GM12878 (cell line): Measurements from ENCODE around the gene OPRL1. TPM values are rescaled to one million over a fixed set of nuclear protein-coding genes. Genes with fewer than 3 reads are reported as not detected.

Source experiments
- ATAC-seq: fragments of 200-7000 bp; cut with Tn5 transposase; 3 replicates; pipeline ENCODE4 v1.9.1; 2020; ENCODE audit warnings: mild to moderate bottlenecking, moderate library complexity
- BruUV-seq: library from RNA; stranded (reverse); fragments of 400-500 nt; replicated peaks from 2 replicates; lab custom pipeline; 2021; lab: Mats Ljungman, UMichigan
- CTCF ChIA-PET: fragments of 300-600 bp; sonication (Branson Sonifier 250); formaldehyde crosslinking; extraction: SDS; loops from one replicate; lab custom pipeline; 2021; ENCODE audit warnings: inconsistent platforms; lab: Yijun Ruan, JAX
- POLR2A ChIA-PET: fragments of 350-600 bp; formaldehyde crosslinking; extraction: SDS; loops from one replicate; lab custom pipeline; 2021; ENCODE audit warnings: inconsistent platforms; lab: Charles Lee
- RAD21 ChIA-PET: fragments of 300-600 bp; sonication (Branson Sonifier 250); formaldehyde crosslinking; loops from one replicate; lab custom pipeline; 2023; ENCODE audit warnings: antibody characterized with exemption; ENCODE audit not compliant: unreplicated experiment; lab: Charles Lee
- SMC1A ChIA-PET: fragments of 300-600 bp; sonication (Branson Sonifier 250); formaldehyde crosslinking; loops from one replicate; lab custom pipeline; 2023; ENCODE audit not compliant: unreplicated experiment, uncharacterized antibody; lab: Charles Lee
- DNase-seq: peaks from one replicate; pipeline ENCODE4 v3.0.0-alpha.2; 2011; ENCODE audit warnings: low read depth, low spot score
- FAIRE-seq: peaks from 3 replicates; lab custom pipeline; 2011; peaks lifted over from hg19 to GRCh38; lab: Jason Lieb, UNC
- H2AFZ ChIP-seq: 2 replicates; pipeline ENCODE4 v1.6.0; 2011; ENCODE audit warnings: low read depth, low read length, control low read depth; ENCODE audit not compliant: control insufficient read depth
- H3K27ac ChIP-seq: 2 replicates; pipeline ENCODE4 v1.5.1; 2011; ENCODE audit warnings: control low read depth; ENCODE audit not compliant: control insufficient read depth, insufficient read depth
- H3K27me3 ChIP-seq, 2 experiments: replicated peaks in 1 of 2; 2 replicates each; pipeline versions ENCODE4 v1.6.0 to v1.6.1; 2011; ENCODE audit warnings: low read length in 1 of 2; ENCODE audit not compliant: control insufficient read depth in 2 of 2, insufficient read depth in 2 of 2
- H3K36me3 ChIP-seq, 2 experiments: 2 replicates each; pipeline ENCODE4 v1.5.1; 2011; ENCODE audit warnings: low read length in 1 of 2; ENCODE audit not compliant: control insufficient read depth in 2 of 2, insufficient read depth in 2 of 2
- H3K4me1 ChIP-seq: 2 replicates; pipeline ENCODE4 v1.6.1; 2011; ENCODE audit warnings: mild to moderate bottlenecking, low read length, moderate library complexity, mixed read lengths; ENCODE audit not compliant: control insufficient read depth, insufficient read depth
- H3K4me2 ChIP-seq: 2 replicates; pipeline ENCODE4 v1.6.0; 2011; ENCODE audit warnings: control low read depth; ENCODE audit not compliant: control insufficient read depth, insufficient read depth
- H3K4me3 ChIP-seq: fragments of 200-600 bp; sonication (generic); 2 replicates; pipeline ENCODE4 v1.5.1; 2016
- H3K79me2 ChIP-seq: 2 replicates; pipeline ENCODE4 v1.6.0; 2011; ENCODE audit warnings: low read length; ENCODE audit not compliant: control insufficient read depth, insufficient read depth
- H3K9ac ChIP-seq: 2 replicates; pipeline ENCODE4 v1.8.0; 2011; ENCODE audit warnings: low read length, control low read depth, mixed read lengths; ENCODE audit not compliant: control insufficient read depth, insufficient read depth
- H3K9me3 ChIP-seq: replicated peaks from 3 replicates; pipeline ENCODE4 v1.5.1; 2011; ENCODE audit warnings: mild to moderate bottlenecking, low read length; ENCODE audit not compliant: control insufficient read depth, insufficient read depth
- H4K20me1 ChIP-seq: 2 replicates; pipeline ENCODE4 v1.6.0; 2011; ENCODE audit not compliant: control insufficient read depth, insufficient read depth
- BCL11A ChIP-seq: IDR thresholded peaks from 2 replicates; pipeline ENCODE4 v1.6.1; 2011; ENCODE audit warnings: low read depth, low read length
- BMI1 ChIP-seq: fragments of 450-650 bp; IDR thresholded peaks from 2 replicates; pipeline ENCODE4 v1.6.1; 2016; ENCODE audit warnings: mild to moderate bottlenecking, moderate library complexity, borderline replicate concordance
- BRCA1 ChIP-seq: IDR thresholded peaks from 2 replicates; pipeline ENCODE4 v1.6.1; 2011; ENCODE audit warnings: low read depth, low read length, improper control_type of control experiment
- CREB1 ChIP-seq: IDR thresholded peaks from 2 replicates; pipeline ENCODE4 v1.6.1; 2012; ENCODE audit warnings: low read depth, mild to moderate bottlenecking, inconsistent platforms
- EP300 ChIP-seq, 2 experiments: fragments of 150-350 bp in 1 of 2; IDR thresholded peaks; 2 replicates each; pipeline ENCODE4 v1.6.1; 2011 to 2012; ENCODE audit warnings: low read depth in 2 of 2, low read length in 2 of 2, borderline replicate concordance in 1 of 2, improper control_type of control experiment in 1 of 2, inconsistent platforms in 1 of 2; ENCODE audit not compliant: control insufficient read depth in 1 of 2
- HDAC6 ChIP-seq: fragments of 200-600 bp; sonication (generic); IDR thresholded peaks from one replicate; pipeline ENCODE4 v1.8.0; 2017; ENCODE audit warnings: antibody characterized with exemption; ENCODE audit not compliant: unreplicated experiment
- MXI1 ChIP-seq: fragments of 150-350 bp; IDR thresholded peaks from 2 replicates; pipeline ENCODE4 v1.6.1; 2011; ENCODE audit warnings: low read depth, mild to moderate bottlenecking, inconsistent platforms, low read length, improper control_type of control experiment
- POLR2A ChIP-seq: IDR thresholded peaks from 2 replicates; pipeline ENCODE4 v1.6.1; 2011; ENCODE audit warnings: low read depth, mild to moderate bottlenecking, low read length
- POLR2AphosphoS5 ChIP-seq: IDR thresholded peaks from 2 replicates; pipeline ENCODE4 v1.6.1; 2011; ENCODE audit warnings: mild to moderate bottlenecking, low read length, inconsistent platforms
- SMC3 ChIP-seq: IDR thresholded peaks from 2 replicates; pipeline ENCODE4 v1.6.1; 2011; ENCODE audit warnings: low read length, improper control_type of control experiment, borderline replicate concordance
- SUZ12 ChIP-seq: fragments of 200-600 bp; sonication (generic); IDR thresholded peaks from one replicate; pipeline ENCODE4 v1.6.1; 2018; ENCODE audit warnings: antibody characterized with exemption, mild to moderate bottlenecking; ENCODE audit not compliant: unreplicated experiment
- YY1 ChIP-seq: IDR thresholded peaks from 2 replicates; pipeline ENCODE4 v1.6.1; 2011; ENCODE audit warnings: low read depth, mild to moderate bottlenecking, low read length
- ZNF274 ChIP-seq: IDR thresholded peaks from one replicate; pipeline ENCODE4 v1.8.0; 2011; ENCODE audit not compliant: insufficient read length, insufficient read depth
- WGBS: methylation state at CpG from one replicate; pipeline ENCODE4 v1.1.6; 2016; ENCODE audit warnings: low lambda C conversion rate; ENCODE audit not compliant: insufficient replicate concordance, insufficient coverage; ENCODE audit errors: missing lambda C conversion rate; 5-methylcytosine and 5-hydroxymethylcytosine counted together
- in situ Hi-C: fragments of 300-500 bp; cut with MboI; formaldehyde crosslinking; loops from 9 replicates; pipeline ENCODE4 v1.14.3; 2018; ENCODE audit warnings: mixed read lengths
- intact Hi-C: fragments of 100-400 bp; cut with micrococcal nuclease; formaldehyde crosslinking; loops from one replicate; pipeline ENCODE4 v1.14.2; 2022; ENCODE audit not compliant: unreplicated experiment
- polyA plus RNA-seq, 11 experiments: library from polyadenylated mRNA; depleted of rRNA in 4 of 11; unstranded in 6 of 11; stranded (reverse) in 5 of 11; fragments of >200 nt; fragmentation: Nextera tagmentation in 4 of 11; fragmentation: Illumina TruSeq in 1 of 11; extraction: Ambion mirVana in 4 of 11; extraction: Trizol in 1 of 11; gene quantifications; 1 replicate in 1 of 11; 2 replicates in 10 of 11; pipeline versions ENCODE4 v1.2.1 to v1.2.3, GENCODE V29; 2011 to 2016; ENCODE audit warnings: inconsistent platforms in 2 of 11, missing spikeins in 2 of 11, low read depth in 1 of 11
- total RNA-seq, 4 experiments: library from RNA; depleted of rRNA in 3 of 4; stranded (reverse); fragments of >200 nt in 3 of 4; fragmentation: Illumina TruSeq in 1 of 4; extraction: Trizol in 1 of 4; gene quantifications; 2 replicates each; pipeline versions ENCODE4 v1.2.1 to v1.2.3, GENCODE V29; 2013 to 2021
- TF ChIP-seq, protein P1 (sequence below): fragments of 450-650 bp; IDR thresholded peaks from 2 replicates; pipeline ENCODE4 v1.6.1; 2014; ENCODE audit warnings: mild to moderate bottlenecking

Gene OPRL1
- total and polyA plus RNA-seq, 10 of the 15 experiments (the other 5 are each of a cell fraction or from before 2014, with no cell fraction given), result 0.04 to 0.41 (median 0.24) TPM; not detected in 1

DNA sequence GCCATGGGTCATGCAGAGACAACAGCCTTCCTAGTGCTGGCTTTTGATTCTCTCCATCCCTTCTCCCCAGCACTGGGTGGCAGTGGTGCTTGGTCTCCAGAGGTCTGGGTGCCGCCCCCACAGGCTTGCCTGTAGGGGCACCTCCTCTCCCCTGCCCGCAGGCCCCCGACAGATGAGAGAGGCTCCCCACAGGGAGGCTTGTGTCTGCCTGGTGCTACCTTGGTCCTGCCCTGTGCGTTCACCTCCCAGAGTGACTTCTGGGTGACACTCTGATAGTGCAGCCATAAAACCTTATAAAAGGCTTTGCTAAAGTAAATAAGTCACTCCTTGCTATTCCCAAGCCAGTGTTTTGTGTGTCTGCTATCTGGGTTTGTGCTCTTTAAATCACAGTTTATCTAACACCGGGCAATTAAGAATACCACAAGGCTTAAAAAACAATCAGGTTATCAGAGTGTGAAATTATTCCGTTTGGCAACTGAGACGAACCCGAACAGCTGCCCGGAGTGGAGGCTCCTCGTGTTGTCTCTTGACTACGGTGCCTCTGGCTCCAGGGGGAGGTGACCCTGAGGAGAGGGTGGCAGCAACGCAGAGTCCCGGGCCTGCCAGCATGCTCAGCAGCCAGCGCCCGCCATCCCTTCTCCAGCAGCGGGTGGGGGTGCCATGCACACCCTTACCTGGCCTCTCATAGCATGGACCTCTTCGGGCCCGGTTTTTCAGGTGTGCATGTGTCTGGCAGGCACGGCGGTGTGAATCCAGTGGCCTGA, 49.3 kb upstream of the OPRL1 start:
- no peaks in the 10 kb centered on the region for H3K79me2 ChIP-seq
- no peak overlapping the region for H3K4me2 ChIP-seq
- ChIA-PET RAD21 (interaction anchor here (0.7 kb wide), 1 partner anchor 53 kb away, joined by 8 read pairs; no protein-coding TSS in a partner anchor), POLR2A (no interaction called here), SMC1A (interaction anchor here (0.7 kb wide), 1 partner anchor 8 kb away, joined by 3 read pairs; no protein-coding TSS in a partner anchor), CTCF (interaction anchor here (1.0 kb wide), 1 partner anchor 166 kb away, joined by 3 read pairs; the partner anchor contains the start of gene TPD52L2)
- H3K9ac ChIP-seq, result no peak overlapping the region
- no peak for FAIRE-seq
- no peak for ATAC-seq
- H2AFZ ChIP-seq, result no peak overlapping the region
- TF ChIP-seq POLR2AphosphoS5 (no peak), BRCA1 (no peak), SUZ12 (no peak), HDAC6 (no peak), EP300 (IDR thresholded peaks at IDR 0.05; ENCODE audit: borderline replicate concordance in 1 of 2, control insufficient read depth in 1 of 2, low read depth in 2 of 2, low read length in 2 of 2) (no peak), BCL11A (no peak), CREB1 (no peak), ZNF274 (no peak), BMI1 (no peak), YY1 (no peak), POLR2A (no peak), SMC3 (no peak), MXI1 (no peak)
- TF ChIP-seq, protein P1, sequence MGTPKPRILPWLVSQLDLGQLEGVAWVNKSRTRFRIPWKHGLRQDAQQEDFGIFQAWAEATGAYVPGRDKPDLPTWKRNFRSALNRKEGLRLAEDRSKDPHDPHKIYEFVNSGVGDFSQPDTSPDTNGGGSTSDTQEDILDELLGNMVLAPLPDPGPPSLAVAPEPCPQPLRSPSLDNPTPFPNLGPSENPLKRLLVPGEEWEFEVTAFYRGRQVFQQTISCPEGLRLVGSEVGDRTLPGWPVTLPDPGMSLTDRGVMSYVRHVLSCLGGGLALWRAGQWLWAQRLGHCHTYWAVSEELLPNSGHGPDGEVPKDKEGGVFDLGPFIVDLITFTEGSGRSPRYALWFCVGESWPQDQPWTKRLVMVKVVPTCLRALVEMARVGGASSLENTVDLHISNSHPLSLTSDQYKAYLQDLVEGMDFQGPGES, result no peak
- no peak for DNase-seq
- TSS peak; percentile 39 for BruUV-seq
- H4K20me1 ChIP-seq, result no peaks in the 10 kb centered on the region
- H3K4me3 ChIP-seq, result no peak overlapping the region
- H3K27me3 ChIP-seq, result no peaks in the 10 kb centered on the region
- intact Hi-C loops, result no loop called here
- no peaks in the 10 kb centered on the region for H3K9me3 ChIP-seq
- no peak overlapping the region for H3K27ac ChIP-seq
- in situ Hi-C loops, result no loop called here
- H3K36me3 ChIP-seq, result peaks cover 34 to 48% of the 10 kb centered on the region in 2 experiments
- H3K4me1 ChIP-seq, result peaks cover 17% of the 10 kb centered on the region
- 99% methylated on average over 20 of the region's 20 CpGs for WGBS
